GM18519 (cell line): ENCODE results near the gene MED16.

ENCODE experiments used
- ATAC-seq: cut with Tn5 transposase; IDR thresholded peaks from one replicate; pipeline ENCODE4 v1.9.1; 2021; ENCODE audit warnings: mild to moderate bottlenecking, moderate library complexity; ENCODE audit not compliant: unreplicated experiment, low FRiP score

MED16 gene

DNA sequence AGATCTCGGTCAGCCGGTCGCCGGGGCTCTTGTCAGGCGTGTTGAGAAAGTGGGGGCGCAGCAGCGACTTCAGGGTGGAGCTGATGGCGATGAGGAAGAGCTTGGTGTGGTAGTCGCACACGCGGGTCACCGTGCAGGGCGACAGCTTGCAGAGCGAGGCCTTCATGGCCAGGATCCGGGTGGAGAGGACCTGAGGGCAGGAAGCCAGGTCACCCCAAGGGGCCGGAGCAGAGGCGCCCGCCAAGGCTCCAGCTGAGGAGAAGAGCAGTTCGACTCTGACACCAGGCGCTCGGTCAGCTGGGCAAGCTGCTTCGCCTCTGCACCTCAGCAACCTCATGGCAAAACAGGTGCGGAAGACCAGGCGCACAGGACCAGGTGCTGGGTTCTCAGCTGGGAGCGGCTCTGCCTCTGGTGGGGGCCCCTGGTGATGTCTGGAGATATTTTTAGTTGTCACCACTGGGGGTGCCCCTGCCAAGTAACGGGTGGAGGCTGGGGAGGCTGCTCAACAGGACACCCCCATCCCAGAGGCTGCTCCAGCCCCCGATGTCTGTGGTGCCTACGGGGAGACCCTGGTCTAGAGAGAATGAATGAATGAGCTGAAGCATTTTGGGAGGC, 17.6 kb downstream of the MED16 start:
- no peak for ATAC-seq

DNA sequence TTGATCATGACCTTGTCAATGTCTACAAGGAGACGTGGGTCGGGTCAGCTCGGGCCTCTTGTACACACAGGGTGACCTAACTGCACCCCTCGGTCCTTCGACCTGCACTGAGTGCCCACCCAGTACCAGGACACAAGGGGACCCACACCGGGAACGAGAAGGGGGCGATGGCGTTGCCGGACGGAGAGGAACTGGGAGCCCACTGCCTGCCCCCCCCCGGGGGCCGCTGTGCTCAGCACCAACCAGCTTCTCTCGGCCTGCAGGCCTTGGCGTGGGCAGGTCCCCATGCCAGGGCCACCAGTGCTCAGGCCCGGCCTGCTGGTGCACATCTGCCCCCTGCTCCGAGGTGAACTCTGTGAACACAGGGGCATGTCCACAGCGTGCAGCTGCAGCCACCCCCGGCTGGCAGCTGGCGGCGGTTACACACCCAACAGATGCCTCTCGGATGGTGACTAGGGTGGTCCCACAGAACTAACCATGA, 19.4 kb downstream of the MED16 start:
- no peak for ATAC-seq

DNA sequence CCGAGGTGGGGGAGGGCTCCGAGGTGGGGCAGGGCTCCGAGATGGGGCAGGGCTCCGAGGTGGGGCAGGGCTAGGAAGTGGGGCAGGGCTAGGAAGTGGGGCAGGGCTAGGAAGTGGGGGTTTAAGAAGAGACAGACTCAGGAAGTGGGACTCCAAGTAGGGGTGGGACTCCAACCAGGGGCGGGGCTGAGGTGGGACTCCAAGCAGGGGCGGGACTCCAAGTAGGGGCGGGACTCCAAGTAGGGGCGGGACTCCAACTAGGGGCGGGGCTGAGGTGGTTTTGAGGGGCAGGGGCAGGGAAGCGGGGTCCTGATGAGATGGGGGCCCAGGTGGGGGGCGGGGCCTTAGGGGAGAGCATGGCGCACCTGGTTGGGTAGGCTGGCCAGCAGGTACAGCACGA, 19.9 kb downstream of the MED16 start:
- no peak for ATAC-seq

DNA sequence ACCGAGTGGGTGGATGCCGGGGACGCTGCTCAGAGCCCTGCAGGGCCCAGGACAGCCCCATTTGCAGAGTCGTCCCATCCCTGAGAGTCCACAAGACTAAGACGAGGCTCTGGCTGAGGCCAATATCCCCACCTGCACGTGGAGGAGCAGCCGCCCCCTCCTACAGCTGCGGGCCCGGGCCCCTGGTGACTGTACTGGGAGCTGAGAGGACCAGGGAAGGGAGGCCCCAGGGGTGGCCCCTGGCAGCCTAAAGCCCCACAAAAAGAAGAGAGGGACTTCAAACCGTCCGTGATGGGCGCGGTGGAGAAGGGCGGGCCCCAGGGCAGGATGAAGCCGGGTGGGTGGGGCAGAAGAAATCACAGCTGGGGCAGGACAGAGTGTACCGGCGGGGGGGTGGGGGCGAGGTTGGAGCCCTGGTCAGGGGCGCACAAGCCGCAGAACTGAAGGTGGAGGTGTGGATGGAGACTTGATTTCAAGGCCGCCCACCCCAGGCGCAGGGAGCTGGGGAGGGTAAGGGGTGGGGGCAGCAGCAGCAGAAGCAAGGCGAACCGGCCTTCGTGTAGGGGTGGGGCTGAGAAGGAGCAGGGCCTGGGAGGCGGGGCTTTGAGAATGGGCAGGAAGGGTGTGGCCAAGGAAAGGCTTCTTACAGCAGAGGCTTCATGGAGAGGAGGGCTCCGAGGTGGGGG, 20.6 kb downstream of the MED16 start:
- no peak for ATAC-seq

DNA sequence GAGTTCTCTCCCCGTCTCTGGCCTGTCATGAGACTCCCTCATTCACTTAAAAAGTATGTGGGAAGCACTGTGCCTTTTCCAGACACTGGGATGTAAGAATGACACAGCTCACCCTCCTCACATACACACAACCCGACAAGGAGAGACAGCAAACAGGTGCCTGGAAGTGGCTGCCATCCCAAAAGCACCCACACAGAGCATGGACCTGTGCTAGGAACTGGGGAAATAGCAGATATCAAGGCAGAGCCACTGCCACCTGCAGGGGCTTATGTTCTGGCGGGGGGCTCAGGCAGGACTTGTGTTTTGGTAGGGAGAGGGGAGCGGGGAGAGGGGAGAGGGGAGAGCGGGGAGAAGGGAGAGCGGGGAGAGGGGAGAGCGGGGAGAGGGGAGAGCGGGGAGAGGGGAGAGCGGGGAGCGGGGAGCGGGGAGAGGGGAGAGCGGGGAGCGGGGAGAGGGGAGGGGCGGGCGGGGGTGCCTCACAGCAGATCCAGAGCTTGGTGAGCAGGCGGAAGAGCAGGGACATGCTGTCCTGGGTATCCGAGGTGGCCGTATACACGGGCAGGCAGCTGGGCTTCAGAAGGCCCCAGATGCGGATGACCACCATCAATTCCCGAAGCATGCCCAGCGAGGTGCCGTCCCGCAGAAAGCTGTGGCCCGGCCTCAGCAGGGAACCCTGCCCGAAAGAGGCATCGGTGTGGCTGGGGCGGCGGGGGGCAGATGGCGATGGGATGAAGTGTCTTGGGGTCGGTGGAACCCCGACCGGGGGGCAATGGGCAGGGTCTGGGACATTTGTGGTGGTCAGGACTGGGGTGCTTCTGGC, 21.3 kb downstream of the MED16 start:
- no peak for ATAC-seq

DNA sequence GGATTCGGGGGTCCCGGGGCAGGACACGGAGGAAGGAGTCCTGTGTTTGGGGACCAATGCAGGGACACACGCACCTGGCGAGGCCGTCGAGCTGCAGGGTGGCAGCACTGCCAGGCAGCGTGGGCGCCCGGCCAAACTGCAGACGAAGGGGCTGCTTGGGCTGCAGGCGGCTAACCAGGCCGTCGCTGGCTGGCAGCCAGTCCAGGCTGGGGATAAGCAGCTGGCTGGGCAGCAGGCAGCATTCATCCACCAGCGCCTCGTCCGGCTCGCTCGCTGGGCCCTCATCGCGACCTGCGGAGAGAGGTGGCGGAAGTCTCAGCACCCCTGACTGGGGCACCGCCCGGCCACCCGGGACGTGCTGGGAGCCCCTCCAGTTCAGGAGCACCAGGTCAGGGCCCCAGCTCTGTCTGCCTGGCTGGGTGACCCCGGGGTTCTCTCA, 22.0 kb downstream of the MED16 start:
- no peak for ATAC-seq

DNA sequence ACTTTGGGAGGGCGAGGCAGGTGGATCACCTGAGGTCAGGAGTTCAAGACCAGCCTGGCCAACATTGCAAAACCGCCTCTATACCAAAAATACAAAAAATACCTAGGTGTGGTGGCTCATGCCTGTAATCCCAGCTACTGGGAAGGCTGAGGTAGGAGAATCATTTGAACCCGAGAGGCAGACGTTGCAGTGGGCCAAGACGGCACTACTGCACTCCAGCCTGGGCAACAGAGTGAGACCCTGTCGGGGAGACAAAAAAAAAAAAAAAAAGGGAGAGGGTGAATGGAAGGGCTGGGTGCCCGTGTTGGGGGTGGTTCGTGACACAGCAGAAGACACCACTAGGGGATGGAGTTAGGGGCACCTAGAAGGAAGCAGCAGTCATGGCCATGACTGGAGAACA, 22.7 kb downstream of the MED16 start:
- ATAC-seq = no peak

DNA sequence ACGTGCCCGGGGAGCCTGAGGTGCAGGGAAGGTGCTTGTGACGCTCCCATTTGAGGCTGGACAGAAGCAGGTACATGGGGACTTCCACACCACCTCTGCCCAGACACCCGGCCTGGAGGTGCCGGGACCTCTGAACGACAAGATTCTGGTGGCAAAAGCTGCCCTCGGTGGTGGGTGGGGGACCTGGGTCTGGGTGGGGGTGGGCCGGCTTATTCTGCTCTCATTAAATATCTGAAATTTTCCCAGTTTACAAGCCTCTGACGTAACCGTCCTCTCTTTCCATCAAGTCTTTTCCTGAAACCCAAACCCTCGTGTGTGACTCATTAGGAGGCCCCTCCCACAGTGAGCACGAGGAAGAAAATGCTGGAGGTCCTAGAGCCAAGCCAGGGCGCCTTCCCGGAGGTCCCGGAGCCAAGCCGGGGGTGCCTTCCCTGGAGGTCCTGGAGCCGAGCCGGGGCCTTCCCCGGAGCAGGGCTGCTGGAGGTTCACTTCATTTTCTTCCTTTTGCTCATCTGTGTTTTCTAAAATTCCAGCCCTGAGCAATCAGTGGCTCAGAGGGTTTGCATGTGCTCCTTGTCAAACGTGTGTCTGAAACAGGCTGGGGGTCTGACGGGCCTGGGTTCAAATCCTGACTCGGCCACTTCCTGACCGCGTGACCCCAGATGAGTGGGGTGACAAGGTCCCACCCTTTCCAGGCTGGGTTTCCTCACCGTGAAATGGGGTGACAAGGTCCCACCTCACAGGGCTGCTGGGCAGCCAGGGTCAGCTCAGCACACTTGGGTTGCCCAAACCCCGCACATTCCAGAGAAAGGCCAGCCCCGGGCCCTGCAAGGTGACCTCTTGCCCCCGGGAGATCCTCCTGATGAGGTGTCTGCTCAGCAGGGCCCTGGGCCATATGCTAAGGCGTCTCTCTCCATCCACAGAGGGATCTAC, 23.5 kb downstream of the MED16 start:
- ATAC-seq = no peak

DNA sequence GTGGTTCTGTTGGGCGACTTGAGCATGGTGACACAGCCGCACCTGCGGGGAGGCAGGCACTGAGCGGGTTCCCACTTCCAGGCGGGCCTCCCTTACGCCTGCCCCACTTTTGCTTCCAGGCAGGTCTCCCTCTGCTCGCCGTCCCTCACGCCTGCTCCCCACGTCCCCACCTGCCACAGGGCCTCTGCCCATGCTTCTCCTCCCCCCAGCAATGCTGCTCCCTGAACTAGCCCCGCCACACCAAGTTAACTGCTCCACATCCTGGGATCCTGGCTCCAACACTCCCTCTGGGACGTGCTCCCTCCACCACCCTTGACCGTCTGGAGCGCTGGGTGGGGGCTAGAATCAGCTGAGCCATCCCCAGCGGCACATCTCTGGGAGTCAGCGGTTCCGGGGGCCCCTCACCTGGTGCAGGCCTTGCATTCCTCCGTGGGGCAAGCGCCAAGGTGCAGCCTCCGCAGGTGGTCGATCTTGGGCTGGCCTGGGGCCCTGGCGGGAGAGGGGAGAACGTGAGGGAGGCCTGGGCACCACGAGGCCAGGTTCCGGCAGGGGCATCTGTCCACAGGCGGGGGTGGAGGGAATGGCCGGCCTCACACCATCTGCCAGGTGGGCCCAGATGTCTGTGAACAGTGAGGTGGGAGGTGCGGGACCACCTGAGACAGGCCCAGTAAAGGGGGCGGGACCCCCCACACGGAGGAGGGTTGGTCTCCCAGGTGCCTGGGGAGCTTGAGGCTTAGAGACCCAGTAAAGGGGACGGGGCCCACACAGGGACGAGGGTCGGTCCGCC, 24.3 kb downstream of the MED16 start:
- no peak for ATAC-seq

DNA sequence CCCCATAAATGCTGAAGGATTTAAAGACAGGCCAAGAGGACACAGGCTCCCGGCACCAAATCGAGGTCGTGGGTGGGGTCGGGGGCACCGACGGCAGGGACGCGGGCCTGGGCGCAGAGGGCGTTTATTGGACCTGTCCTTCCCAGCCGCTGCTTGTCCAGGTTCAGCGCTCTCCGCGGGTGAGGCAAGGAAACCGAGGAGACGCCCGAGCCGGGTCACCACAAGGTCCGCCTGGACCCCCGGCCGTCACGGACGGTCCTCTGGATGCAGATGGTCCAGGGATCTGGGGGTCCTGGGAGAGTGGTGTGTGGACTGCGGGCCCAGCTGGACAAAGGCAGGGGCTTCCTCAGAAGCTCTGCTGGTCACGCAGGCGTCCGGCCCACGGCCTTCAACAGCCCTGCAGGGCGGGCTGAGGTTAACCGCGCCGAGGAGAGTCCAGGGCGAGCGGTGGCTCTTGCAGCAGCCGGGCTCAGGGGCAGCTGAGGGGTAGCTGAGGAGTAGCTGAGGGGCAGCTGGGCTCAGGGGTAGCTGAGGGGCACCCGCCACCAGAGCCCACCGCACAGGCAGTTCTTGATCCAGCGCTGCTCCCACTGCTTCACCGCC, 25.0 kb downstream of the MED16 start:
- no peak for ATAC-seq

DNA sequence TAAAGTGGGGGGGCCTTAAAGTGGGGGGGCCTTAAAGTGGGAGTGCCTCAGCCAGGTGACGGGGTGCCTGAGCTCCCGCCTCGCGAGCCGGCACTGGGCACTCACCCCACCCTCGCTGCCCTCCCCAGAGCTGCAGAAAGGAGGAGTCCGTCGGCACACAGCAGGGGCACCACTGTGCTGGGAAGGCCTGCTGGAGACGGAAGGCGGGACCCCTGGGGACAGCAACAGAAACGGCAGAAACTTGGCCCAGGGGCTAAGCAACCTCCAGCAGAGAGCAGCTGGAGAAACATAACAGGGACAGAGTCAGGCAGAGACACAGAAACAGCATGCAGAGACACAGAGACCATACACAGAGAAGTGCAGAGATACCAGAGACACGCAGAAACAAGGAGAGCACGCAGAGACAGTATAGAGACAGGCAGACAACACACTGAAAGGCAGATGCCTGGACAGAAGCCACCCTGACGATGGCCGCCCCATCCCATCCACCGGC, 25.6 kb downstream of the MED16 start:
- no peak for ATAC-seq

DNA sequence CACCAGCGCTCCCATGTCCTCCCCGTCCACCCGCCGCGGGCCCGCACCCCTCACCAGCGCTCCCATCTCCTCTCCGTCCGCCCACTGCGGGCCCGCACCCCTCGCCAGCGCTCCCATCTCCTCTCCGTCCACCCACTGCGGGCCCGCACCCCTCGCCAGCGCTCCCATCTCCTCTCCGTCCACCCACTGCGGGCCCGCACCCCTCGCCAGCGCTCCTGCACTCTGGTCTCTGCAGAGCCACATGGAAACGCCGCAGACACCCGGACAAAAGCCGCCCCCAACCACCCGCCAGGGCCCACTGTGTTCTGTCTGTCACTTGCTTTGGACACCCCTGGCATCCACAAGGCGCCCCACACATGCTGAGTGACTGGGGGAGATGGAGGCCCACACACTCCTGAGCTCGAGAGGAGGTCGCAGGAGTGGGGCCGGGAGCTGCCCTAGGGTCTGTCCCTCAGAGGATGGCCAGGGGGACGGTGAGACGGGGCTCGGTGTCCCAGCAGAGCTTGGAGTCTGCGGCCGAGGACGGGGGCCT, 26.2 kb downstream of the MED16 start:
- no peak for ATAC-seq

DNA sequence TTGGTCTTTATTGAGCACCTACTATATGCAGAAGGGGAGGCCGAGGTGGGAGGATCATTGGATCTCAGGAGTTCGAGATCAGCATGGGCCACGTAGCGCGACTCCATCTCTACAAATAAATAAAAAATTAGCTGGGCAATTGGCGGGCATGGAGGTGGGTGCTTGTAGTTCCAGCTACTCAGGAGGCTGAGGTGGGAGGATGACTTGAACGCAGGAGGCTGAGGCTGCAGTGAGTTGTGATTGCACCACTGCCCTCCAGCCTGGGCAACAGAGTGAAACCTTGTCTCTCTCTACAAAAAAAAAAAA, 29.7 kb downstream of the MED16 start:
- ATAC-seq = no peak

DNA sequence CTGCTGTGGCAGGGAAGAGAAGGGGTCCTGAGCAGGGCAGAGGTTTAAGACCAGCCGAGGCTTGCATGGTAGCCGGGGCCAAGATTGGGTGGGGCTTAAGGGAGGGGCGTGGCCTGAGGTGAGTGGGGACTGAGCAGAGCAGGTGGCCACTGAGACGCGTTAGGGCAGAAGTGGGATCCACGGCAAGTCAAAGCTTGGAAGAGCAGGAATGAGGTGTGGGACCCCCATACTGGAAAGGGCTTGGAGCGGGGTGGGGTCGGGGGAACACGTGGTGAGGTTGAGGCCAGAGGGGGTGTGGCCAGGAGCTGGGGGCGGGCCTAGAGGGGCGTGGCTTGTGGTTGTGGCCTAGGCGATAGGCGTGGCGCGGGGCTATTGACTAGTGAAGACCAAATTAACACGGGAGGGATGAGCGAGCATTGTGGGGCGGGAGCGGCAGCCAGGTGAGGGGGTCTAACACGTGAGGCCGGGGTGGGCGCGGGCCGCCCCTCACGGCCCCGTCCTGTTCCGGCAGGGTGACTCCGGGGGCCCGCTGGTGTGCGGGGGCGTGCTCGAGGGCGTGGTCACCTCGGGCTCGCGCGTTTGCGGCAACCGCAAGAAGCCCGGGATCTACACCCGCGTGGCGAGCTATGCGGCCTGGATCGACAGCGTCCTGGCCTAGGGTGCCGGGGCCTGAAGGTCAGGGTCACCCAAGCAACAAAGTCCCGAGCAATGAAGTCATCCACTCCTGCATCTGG, 30.2 kb downstream of the MED16 start:
- ATAC-seq = no peak

DNA sequence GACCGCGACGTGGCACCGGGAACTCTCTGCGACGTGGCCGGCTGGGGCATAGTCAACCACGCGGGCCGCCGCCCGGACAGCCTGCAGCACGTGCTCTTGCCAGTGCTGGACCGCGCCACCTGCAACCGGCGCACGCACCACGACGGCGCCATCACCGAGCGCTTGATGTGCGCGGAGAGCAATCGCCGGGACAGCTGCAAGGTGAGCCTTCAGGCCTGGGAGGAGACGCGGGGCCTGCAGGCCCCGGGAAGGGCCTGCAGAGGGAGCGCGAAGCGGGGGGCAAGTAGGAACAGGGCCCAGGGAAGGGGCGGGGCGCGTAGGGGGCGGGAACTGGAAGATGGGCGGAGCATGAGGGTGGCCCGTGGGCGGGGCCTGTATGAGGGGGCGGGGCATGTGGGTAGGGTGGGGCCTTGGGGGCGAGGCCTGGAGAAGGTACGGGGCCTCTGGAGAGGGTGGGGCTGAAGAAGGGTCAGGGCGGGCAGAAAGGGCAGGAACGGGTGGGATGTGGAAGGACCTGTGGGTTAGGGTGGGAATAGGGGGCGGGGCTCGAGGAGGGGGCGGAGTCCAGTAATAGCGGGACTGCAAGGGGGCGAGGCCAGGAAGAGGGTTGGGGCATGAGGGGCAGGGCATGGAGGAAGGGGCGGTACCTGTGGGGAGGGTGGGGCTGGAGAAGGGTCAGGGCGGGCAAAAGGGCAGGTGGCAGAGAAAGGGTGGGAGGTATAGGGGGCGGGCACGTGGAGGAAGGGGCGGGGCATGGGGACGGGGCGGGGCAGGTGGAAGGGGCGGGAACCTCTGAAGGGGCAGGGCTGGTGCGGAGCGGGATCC, 31.0 kb downstream of the MED16 start:
- ATAC-seq = no peak

DNA sequence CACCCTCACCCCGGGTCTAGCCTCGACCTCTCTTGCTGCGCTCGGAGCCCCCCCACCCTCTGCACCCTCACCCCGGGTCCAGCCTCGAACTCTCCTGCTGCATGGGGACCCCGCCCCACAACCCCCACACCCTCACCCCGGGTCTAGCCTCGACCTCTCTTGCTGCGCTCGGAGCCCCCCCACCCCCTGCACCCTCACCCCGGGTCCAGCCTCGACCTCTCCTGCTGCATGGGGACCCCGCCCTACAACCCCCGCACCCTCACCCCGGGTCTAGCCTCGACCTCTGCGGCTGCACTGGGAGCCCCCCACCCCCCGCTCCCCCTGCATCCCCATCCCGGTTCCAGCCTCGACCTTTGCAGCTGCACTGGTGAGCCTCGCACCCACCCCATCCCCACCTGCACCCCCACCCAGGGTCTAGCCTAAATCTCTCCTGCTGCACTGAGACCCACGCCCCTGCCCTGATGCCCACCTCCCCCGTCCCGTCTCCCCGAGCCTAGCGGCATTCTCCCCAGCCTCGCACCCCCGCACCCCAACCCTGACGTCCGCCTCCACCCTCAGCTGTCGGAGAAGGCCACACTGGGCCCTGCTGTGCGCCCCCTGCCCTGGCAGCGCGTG, 31.7 kb downstream of the MED16 start:
- ATAC-seq = no peak
